ENCODE data around the gene BAAT. TPM values are rescaled to one million over a fixed set of nuclear protein-coding genes. Genes with fewer than 3 reads are reported as not detected.

The BAAT gene
- total and polyA plus RNA-seq, 8 donors: 0.55 TPM; not detected in 7

DNA sequence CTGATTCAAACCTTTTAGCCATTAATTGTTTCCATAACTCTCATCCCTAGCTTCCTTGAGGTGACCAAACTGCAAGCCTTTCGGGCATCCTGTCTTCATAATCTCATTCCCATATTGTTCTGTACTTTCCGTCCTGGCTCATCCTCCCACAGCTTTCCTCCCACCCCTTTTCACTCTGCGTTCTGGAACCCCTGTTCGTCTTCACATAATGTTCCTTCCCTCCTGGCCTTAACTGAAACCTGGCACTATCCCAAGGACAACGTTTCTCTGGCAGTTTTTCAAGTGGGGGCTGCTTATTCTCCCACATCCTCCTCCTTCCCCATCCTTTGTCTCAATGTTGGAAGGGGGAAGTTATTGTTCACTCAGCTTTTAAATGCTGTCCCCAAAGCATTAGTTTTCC is 15.3 kb upstream of the BAAT start:
- DNase-seq: peak in 1 of 2 donors; percentile 26
- Histone ChIP-seq H3K27ac (peak overlapping the region in 3 of 5 donors; percentile 85 to 92 (median 88)), H3K4me1 (peaks cover 17 to 51% (median 42%) of the 10 kb centered on the region in 4 donors), H3K4me3 (peak overlapping the region; percentile 66 to 78 (median 71)), H3K27me3 (no peaks in the 10 kb centered on the region), H3K9me3 (peaks cover 0 to 26% (median 14%) of the 10 kb centered on the region in 4 donors), H3K36me3 (peaks cover 44 to 52% (median 51%) of the 10 kb centered on the region in 4 donors)
- 44 to 60% (median 47%) methylated on average over 5 of the region's 5 CpGs for WGBS, 5 donors
- intact Hi-C loops (cut with DNase I; ENCODE audit: low total_unique reads): no loop called here
- TF ChIP-seq POLR2AphosphoS5 (IDR thresholded peaks at IDR 0.05): no peak
- TF ChIP-seq, protein P1, sequence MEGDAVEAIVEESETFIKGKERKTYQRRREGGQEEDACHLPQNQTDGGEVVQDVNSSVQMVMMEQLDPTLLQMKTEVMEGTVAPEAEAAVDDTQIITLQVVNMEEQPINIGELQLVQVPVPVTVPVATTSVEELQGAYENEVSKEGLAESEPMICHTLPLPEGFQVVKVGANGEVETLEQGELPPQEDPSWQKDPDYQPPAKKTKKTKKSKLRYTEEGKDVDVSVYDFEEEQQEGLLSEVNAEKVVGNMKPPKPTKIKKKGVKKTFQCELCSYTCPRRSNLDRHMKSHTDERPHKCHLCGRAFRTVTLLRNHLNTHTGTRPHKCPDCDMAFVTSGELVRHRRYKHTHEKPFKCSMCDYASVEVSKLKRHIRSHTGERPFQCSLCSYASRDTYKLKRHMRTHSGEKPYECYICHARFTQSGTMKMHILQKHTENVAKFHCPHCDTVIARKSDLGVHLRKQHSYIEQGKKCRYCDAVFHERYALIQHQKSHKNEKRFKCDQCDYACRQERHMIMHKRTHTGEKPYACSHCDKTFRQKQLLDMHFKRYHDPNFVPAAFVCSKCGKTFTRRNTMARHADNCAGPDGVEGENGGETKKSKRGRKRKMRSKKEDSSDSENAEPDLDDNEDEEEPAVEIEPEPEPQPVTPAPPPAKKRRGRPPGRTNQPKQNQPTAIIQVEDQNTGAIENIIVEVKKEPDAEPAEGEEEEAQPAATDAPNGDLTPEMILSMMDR (IDR thresholded peaks at IDR 0.05): no peak
- no peak for TF ChIP-seq EP300 (IDR thresholded peaks at IDR 0.05)
- no peak for TF ChIP-seq POLR2A (IDR thresholded peaks at IDR 0.05)

DNA sequence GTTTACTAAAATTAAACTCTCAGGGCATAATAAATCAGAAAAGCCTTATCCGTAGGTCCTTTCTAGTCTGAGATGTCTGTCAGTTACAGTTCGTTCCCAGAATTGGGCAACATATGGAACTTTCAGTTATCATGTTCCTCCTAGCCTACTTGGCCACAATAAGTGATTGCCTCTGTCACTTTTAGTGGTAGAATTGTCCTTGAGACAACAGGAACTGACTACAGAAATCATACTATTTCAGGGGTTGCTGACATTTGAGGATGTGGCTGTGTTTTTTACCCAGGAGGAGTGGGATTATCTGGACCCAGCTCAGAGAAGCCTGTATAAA is 14.8 kb upstream of the BAAT start:
- intact Hi-C loops (cut with DNase I; ENCODE audit: low total_unique reads): no loop called here
- no peak for DNase-seq
- Histone ChIP-seq H3K4me1 (peaks cover 17 to 54% (median 43%) of the 10 kb centered on the region in 4 donors), H3K4me3 (peak overlapping the region; percentile 66 to 78 (median 71)), H3K27me3 (no peaks in the 10 kb centered on the region), H3K9me3 (peaks cover 0 to 21% (median 10%) of the 10 kb centered on the region in 4 donors), H3K36me3 (peaks cover 39 to 47% (median 46%) of the 10 kb centered on the region in 4 donors), H3K27ac (peak overlapping the region in 4 of 5 donors; percentile 85 to 92 (median 88))
- no peak for TF ChIP-seq POLR2A (IDR thresholded peaks at IDR 0.05)
- TF ChIP-seq, protein P1 (IDR thresholded peaks at IDR 0.05): no peak
- TF ChIP-seq POLR2AphosphoS5 (IDR thresholded peaks at IDR 0.05): no peak
- no peak for TF ChIP-seq EP300 (IDR thresholded peaks at IDR 0.05)
- WGBS, 5 donors: 2 to 14% (median 11%) methylated on average over 2 of the region's 2 CpGs

DNA sequence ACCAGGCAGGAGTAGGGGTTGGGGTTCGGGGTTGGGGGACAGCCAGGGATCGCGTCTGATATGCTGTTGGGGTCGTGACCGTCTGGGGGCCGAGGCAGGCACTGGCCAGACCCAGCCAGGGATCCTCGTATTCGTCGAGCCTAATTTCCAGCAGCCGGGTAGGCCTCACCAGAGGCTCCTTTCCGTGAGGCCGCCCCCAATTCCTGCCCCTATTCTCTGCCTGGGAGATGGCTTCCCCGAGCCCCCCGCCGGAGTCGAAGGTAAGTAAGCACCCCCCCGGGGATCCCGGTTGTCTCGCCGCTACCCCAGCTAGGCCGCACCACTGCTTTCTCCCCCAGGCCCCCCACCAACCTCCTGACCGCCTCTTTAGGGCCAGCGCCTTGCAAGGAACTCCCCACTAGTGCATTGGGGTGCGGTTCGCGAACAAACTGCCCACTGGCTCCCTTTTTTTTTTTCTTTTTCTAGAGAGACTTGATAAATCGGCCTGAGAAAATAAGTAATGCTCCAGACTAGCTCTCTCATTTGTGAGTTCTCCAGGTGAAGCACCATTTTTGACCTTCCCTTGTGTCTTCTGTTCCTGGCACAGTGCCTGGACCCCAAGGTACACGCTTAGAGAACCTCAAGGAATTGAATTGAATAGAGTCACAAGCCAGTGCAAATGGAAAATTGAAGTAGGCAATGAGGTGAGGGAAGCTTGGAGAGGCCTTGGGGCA is 14.3 kb upstream of the BAAT start:
- peaks cover 17 to 54% (median 43%) of the 10 kb centered on the region in 4 donors for H3K4me1 ChIP-seq
- intact Hi-C loops (cut with DNase I; ENCODE audit: low total_unique reads): no loop called here
- DNase-seq: peak; percentile 31 to 52

More for the DNA sequence above, 14.3 kb upstream of the BAAT start:
- Histone ChIP-seq H3K27ac (peak overlapping the region; percentile 67 to 92 (median 87)), H3K27me3 (no peaks in the 10 kb centered on the region), H3K9me3 (peaks cover 0 to 15% (median 7%) of the 10 kb centered on the region in 4 donors), H3K4me3 (peak overlapping the region; percentile 66 to 78 (median 71)), H3K36me3 (peaks cover 34 to 42% (median 41%) of the 10 kb centered on the region in 4 donors)
- WGBS, 5 donors: 1 to 2% (median 1%) methylated on average over 21 to 28 of the region's 28 CpGs
- TF ChIP-seq, protein P1 (IDR thresholded peaks at IDR 0.05): no peak
- TF ChIP-seq EP300 (IDR thresholded peaks at IDR 0.05) (no peak), POLR2AphosphoS5 (IDR thresholded peaks at IDR 0.05) (no peak), POLR2A (IDR thresholded peaks at IDR 0.05) (no peak)
